Ishikawa (cell line): ENCODE data around the gene TENT5C.

Experiments used
- CREB1 ChIP-seq: IDR thresholded peaks from 2 replicates; pipeline ENCODE4 v1.6.1; 2012; ENCODE audit warnings: low read depth
- EGR1 ChIP-seq: IDR thresholded peaks from 2 replicates; pipeline ENCODE4 v1.6.1; 2012
- EP300 ChIP-seq: IDR thresholded peaks from 2 replicates; pipeline ENCODE4 v1.6.1; 2012; ENCODE audit warnings: borderline replicate concordance
- FOXM1 ChIP-seq: IDR thresholded peaks from 2 replicates; pipeline ENCODE4 v1.6.1; 2012; ENCODE audit warnings: low read depth, borderline replicate concordance
- NFIC ChIP-seq: IDR thresholded peaks from 2 replicates; pipeline ENCODE4 v1.6.1; 2012
- RAD21 ChIP-seq: IDR thresholded peaks from 2 replicates; pipeline ENCODE4 v1.6.1; 2012; ENCODE audit warnings: low read depth
- TAF1 ChIP-seq: IDR thresholded peaks from 2 replicates; pipeline ENCODE4 v1.6.1; 2012; ENCODE audit warnings: low read depth, mild to moderate bottlenecking
- TEAD4 ChIP-seq: IDR thresholded peaks from 2 replicates; pipeline ENCODE4 v1.6.1; 2012
- YY1 ChIP-seq: IDR thresholded peaks from 2 replicates; pipeline ENCODE4 v1.6.1; 2012; ENCODE audit warnings: low read depth
- TF ChIP-seq, protein P1 (sequence below): IDR thresholded peaks from 2 replicates; pipeline ENCODE4 v1.6.1; 2012; ENCODE audit warnings: low read depth, mild to moderate bottlenecking
- TF ChIP-seq, protein P2 (sequence below): IDR thresholded peaks from 2 replicates; pipeline ENCODE4 v1.6.1; 2012

DNA sequence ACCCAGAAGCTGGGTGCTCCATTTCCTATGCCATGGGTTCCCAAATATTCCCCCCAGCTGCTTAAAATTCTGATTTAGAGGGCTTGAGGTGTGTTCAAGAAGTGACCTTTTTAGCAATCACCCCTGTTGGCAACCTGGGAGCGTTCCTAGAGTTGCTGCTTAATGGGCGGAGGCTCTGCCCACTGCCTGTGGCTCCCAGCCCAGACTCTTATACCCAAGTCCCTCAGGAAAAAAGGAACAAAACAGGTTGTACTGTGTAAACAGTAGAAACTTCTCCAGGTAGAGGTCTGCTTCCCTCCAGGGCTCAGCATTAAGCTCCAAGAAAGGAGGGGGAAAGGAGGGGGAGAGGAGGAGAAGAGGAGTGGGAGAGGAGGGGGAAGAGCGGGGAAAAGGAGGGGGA, 14.6 kb upstream of the TENT5C start:
- TF ChIP-seq TAF1 (no peak), NFIC (no peak), EP300 (no peak), FOXM1 (no peak), RAD21 (no peak), CREB1 (no peak), EGR1 (no peak), YY1 (no peak), TEAD4 (no peak)
- TF ChIP-seq, protein P1, sequence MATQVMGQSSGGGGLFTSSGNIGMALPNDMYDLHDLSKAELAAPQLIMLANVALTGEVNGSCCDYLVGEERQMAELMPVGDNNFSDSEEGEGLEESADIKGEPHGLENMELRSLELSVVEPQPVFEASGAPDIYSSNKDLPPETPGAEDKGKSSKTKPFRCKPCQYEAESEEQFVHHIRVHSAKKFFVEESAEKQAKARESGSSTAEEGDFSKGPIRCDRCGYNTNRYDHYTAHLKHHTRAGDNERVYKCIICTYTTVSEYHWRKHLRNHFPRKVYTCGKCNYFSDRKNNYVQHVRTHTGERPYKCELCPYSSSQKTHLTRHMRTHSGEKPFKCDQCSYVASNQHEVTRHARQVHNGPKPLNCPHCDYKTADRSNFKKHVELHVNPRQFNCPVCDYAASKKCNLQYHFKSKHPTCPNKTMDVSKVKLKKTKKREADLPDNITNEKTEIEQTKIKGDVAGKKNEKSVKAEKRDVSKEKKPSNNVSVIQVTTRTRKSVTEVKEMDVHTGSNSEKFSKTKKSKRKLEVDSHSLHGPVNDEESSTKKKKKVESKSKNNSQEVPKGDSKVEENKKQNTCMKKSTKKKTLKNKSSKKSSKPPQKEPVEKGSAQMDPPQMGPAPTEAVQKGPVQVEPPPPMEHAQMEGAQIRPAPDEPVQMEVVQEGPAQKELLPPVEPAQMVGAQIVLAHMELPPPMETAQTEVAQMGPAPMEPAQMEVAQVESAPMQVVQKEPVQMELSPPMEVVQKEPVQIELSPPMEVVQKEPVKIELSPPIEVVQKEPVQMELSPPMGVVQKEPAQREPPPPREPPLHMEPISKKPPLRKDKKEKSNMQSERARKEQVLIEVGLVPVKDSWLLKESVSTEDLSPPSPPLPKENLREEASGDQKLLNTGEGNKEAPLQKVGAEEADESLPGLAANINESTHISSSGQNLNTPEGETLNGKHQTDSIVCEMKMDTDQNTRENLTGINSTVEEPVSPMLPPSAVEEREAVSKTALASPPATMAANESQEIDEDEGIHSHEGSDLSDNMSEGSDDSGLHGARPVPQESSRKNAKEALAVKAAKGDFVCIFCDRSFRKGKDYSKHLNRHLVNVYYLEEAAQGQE = no peak
- TF ChIP-seq, protein P2, sequence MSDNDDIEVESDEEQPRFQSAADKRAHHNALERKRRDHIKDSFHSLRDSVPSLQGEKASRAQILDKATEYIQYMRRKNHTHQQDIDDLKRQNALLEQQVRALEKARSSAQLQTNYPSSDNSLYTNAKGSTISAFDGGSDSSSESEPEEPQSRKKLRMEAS = no peak
